ENCODE results near the gene PCSK5.

- no peak for TF ChIP-seq CTCF (conservative IDR thresholded peaks at IDR 0.05; ENCODE audit: low read length)
- no peak for TF ChIP-seq EZH2phosphoT487 (IDR thresholded peaks at IDR 0.05; ENCODE audit: borderline replicate concordance, low read depth, low read length)
These were observed 290.7 kb downstream of the PCSK5 start for GRCh38 chr9:76181020-76181641.

Data from OCI-LY7 (cell line).